ENCODE data around the gene URI1. TPM values are rescaled to one million over a fixed set of nuclear protein-coding genes. Genes with fewer than 3 reads are reported as not detected.
"Not testable (repeated sequence)": the region's sequence is repeated elsewhere in the genome, so short reads cannot be mapped to it uniquely, and the experiment has no call there.

URI1 gene
- total and polyA plus RNA-seq, 3 experiments from 2014 or later, result 35.6 to 76.9 (median 71.6) TPM

DNA sequence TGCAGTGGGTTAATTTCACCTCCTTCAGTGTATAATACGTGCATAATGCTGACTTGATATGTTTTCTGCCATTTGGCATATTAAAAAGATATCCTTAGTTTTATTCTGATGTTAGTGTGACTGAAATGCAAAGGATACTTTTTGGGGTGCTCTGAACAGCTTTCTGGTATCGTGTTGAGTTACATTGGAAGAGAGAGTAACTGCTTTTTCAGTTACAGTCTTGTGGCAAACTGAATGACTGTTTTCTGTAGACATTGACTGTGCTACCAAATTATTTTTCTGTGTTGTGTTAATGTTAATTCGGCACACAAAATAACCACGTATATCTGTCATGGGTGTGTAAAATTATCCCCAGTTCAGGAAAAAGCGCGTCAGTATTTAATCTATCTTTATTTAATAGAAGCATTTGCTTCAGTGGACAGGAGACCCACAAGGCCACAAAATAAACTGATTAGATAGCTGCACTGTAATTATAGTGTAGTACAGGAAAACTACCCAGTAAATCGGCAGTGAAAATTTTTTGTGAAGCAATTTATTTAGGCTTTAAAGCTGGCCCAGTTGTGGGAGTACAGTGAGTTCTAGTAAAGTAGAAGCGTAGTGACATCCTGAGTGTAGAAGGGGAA lies 2.5 kb downstream of the URI1 start:
- H3K27me3 Mint-ChIP-seq, result peaks cover 0 to 6% of the 10 kb centered on the region in 2 donors
- CTCF ChIA-PET, result no interaction called here

DNA sequence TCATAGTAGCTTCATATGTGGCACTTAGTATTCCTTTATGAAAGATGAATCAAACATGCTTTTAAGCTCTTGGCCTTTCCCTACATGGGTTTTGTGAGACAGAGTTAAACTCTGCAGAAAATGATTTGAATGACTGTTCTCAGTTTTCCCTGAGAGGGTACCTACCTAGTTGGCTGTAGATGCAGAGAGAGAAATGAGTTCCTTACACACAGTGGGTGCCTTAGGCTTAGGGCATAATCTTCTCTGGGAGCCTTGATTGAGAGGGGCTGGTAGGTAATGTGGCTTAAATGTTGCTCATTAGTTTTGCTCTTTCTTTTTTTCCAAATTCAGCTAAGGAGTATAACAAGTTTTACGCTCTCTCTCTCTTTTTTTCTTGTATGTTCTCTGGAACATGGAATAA lies 3.0 kb downstream of the URI1 start:
- no peaks in the 10 kb centered on the region for H3K27me3 ChIP-seq (ENCODE audit: insufficient read depth, low read length, poor library complexity, severe bottlenecking)
- H3K4me3 ChIP-seq (ENCODE audit: low read length), result peak overlapping the region; percentile 33
- H3K9me3 ChIP-seq (ENCODE audit: low read length), result no peaks in the 10 kb centered on the region
- H3K4me3 Mint-ChIP-seq, result peak overlapping the region; percentile 52 to 94 (median 56)
- no peaks in the 10 kb centered on the region for H3K36me3 ChIP-seq (ENCODE audit: insufficient read depth, low read length)
- DNase-seq, result no peak
- no peaks in the 10 kb centered on the region for H3K9me3 Mint-ChIP-seq
- no peak overlapping the region for H3K27ac ChIP-seq (ENCODE audit: low read depth, low read length)
- H3K36me3 Mint-ChIP-seq, result peaks cover 0 to 13% (median under 1%) of the 10 kb centered on the region in 3 donors
- ChIA-PET POLR2A (no interaction called here), CTCF (no interaction called here)
- peak overlapping the region; percentile 37 to 89 (median 72) for H3K27ac Mint-ChIP-seq
- H3K4me1 Mint-ChIP-seq, result peaks cover 60 to 78% (median 74%) of the 10 kb centered on the region in 3 donors
- H3K27me3 Mint-ChIP-seq, result peaks cover 0 to under 1% of the 10 kb centered on the region in 2 donors
- H3K4me1 ChIP-seq (ENCODE audit: insufficient read depth, low read length), result peaks cover 53% of the 10 kb centered on the region

More for the DNA sequence above, 2.5 kb downstream of the URI1 start:
- H3K4me1 Mint-ChIP-seq, result peaks cover 57 to 73% (median 71%) of the 10 kb centered on the region in 3 donors
- Histone ChIP-seq H3K27me3 (ENCODE audit: insufficient read depth, low read length, poor library complexity, severe bottlenecking) (no peaks in the 10 kb centered on the region), H3K4me1 (ENCODE audit: insufficient read depth, low read length) (peaks cover 53% of the 10 kb centered on the region), H3K27ac (ENCODE audit: low read depth, low read length) (no peak overlapping the region), H3K4me3 (ENCODE audit: low read length) (peak overlapping the region; percentile 27), H3K9me3 (ENCODE audit: low read length) (no peaks in the 10 kb centered on the region), H3K36me3 (ENCODE audit: insufficient read depth, low read length) (no peaks in the 10 kb centered on the region)
- peak overlapping the region; percentile 52 to 94 (median 57) for H3K4me3 Mint-ChIP-seq
- H3K36me3 Mint-ChIP-seq, result peaks cover 0 to 13% (median 6%) of the 10 kb centered on the region in 3 donors
- POLR2A ChIA-PET, result no interaction called here
- no peak for DNase-seq
- peak overlapping the region; percentile 37 to 84 (median 60) for H3K27ac Mint-ChIP-seq
- peaks cover 0 to 2% (median 0%) of the 10 kb centered on the region in 5 donors for H3K9me3 Mint-ChIP-seq

DNA sequence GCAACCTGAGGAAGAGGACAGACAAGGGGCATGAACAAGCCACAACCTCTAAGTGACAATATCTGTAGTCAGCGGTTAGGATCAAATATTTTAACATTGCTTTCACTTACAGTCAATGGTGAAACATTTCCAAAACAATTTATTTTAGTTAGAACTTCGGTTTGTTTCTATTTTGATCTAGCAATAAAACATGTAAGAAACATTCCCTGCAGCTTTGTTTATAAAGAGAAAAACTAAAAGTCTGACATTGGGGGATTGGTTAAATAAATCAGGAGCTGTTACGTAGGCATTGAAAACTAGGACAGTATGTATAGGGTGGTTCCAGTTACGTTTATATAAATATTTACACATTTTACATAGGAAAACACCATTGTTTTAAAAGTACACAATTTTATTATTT lies 3.4 kb downstream of the URI1 start:
- ChIA-PET CTCF (no interaction called here), POLR2A (no interaction called here)
- H3K36me3 ChIP-seq (ENCODE audit: insufficient read depth, low read length), result no peaks in the 10 kb centered on the region
- H3K9me3 Mint-ChIP-seq, result no peaks in the 10 kb centered on the region
- no peak for DNase-seq
- H3K27me3 Mint-ChIP-seq, result no peaks in the 10 kb centered on the region
- no peaks in the 10 kb centered on the region for H3K27me3 ChIP-seq (ENCODE audit: insufficient read depth, low read length, poor library complexity, severe bottlenecking)
- H3K4me1 ChIP-seq (ENCODE audit: insufficient read depth, low read length), result peaks cover 56% of the 10 kb centered on the region
- no peak overlapping the region for H3K27ac ChIP-seq (ENCODE audit: low read depth, low read length)
- no peak overlapping the region for H3K4me3 ChIP-seq (ENCODE audit: low read length)
- peaks cover 0 to 16% (median 0%) of the 10 kb centered on the region in 3 donors for H3K36me3 Mint-ChIP-seq
- H3K4me1 Mint-ChIP-seq, result peaks cover 64 to 82% (median 79%) of the 10 kb centered on the region in 3 donors
- H3K4me3 Mint-ChIP-seq, result peak overlapping the region; percentile 14 to 94 (median 56)
- H3K9me3 ChIP-seq (ENCODE audit: low read length), result no peaks in the 10 kb centered on the region
- H3K27ac Mint-ChIP-seq, result peak overlapping the region in 7 of 8 donors; percentile 21 to 89 (median 77)

DNA sequence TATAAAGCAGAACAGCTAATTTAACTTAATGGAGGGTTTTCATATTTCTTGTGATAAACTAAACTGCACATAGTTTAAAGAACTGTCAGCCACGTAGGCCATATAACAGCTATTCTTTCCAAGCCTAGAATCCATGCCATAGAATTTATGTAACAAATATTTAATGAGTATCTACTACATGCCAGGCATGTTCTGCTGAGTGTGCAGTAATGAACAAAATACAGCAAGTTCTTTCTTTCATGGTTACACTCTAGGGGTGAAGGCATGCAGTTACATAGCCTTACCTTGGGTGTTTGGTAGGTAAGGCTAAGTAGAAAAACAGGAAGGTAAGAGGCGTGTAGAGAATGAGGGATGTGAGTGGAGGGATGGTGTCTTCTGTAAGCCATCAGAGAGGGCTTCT lies 4.6 kb downstream of the URI1 start:
- DNase-seq, result no peak
- Histone ChIP-seq H3K27me3 (ENCODE audit: insufficient read depth, low read length, poor library complexity, severe bottlenecking) (no peaks in the 10 kb centered on the region), H3K36me3 (ENCODE audit: insufficient read depth, low read length) (no peaks in the 10 kb centered on the region), H3K4me1 (ENCODE audit: insufficient read depth, low read length) (peaks cover 55% of the 10 kb centered on the region), H3K4me3 (ENCODE audit: low read length) (no peak overlapping the region), H3K27ac (ENCODE audit: low read depth, low read length) (no peak overlapping the region), H3K9me3 (ENCODE audit: low read length) (no peaks in the 10 kb centered on the region)
- Mint-ChIP-seq H3K4me1 (peaks cover 65 to 85% (median 82%) of the 10 kb centered on the region in 3 donors), H3K27me3 (no peaks in the 10 kb centered on the region), H3K36me3 (peaks cover 0 to 20% (median 0%) of the 10 kb centered on the region in 3 donors), H3K9me3 (no peaks in the 10 kb centered on the region), H3K27ac (peak overlapping the region in 6 of 8 donors; percentile 1 to 69 (median 40)), H3K4me3 (peak overlapping the region in 6 of 7 donors; percentile 4 to 21 (median 12))
- CTCF ChIA-PET, result no interaction called here
- POLR2A ChIA-PET, result no interaction called here

DNA sequence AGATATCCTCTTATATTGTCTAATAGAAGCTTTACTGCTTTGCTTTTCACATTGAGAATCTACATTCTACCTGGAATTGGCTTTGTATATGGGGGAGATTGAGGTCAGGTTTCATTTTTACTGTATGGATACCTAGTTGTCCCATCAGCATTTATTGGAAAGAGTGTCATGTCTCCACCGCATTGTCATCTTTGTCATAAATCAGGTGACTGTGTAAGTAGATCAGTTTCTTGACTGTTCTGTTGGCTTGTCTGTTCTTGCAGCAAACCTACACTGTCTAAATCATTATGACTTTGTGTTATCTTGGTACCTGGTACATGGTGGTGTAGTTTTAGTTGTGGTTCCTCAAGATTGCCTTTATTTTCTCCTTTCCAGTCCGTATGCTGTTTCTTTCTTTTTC lies 5.8 kb downstream of the URI1 start:
- peak overlapping the region in 7 of 8 donors; percentile 13 to 70 (median 58) for H3K27ac Mint-ChIP-seq
- H3K9me3 Mint-ChIP-seq, result no peaks in the 10 kb centered on the region
- H3K27me3 ChIP-seq (ENCODE audit: insufficient read depth, low read length, poor library complexity, severe bottlenecking), result no peaks in the 10 kb centered on the region
- no peaks in the 10 kb centered on the region for H3K27me3 Mint-ChIP-seq
- H3K27ac ChIP-seq (ENCODE audit: low read depth, low read length), result no peak overlapping the region
- H3K4me3 ChIP-seq (ENCODE audit: low read length), result no peak overlapping the region
- peaks cover 0 to 16% (median 0%) of the 10 kb centered on the region in 3 donors for H3K36me3 Mint-ChIP-seq
- DNase-seq, result no peak
- peaks cover 74 to 91% (median 89%) of the 10 kb centered on the region in 3 donors for H3K4me1 Mint-ChIP-seq
- H3K36me3 ChIP-seq (ENCODE audit: insufficient read depth, low read length), result no peaks in the 10 kb centered on the region
- no peaks in the 10 kb centered on the region for H3K9me3 ChIP-seq (ENCODE audit: low read length)
- H3K4me3 Mint-ChIP-seq, result peak overlapping the region in 5 of 7 donors; percentile 4 to 33 (median 17)
- ChIA-PET POLR2A (no interaction called here), CTCF (no interaction called here)
- H3K4me1 ChIP-seq (ENCODE audit: insufficient read depth, low read length), result peaks cover 60% of the 10 kb centered on the region

DNA sequence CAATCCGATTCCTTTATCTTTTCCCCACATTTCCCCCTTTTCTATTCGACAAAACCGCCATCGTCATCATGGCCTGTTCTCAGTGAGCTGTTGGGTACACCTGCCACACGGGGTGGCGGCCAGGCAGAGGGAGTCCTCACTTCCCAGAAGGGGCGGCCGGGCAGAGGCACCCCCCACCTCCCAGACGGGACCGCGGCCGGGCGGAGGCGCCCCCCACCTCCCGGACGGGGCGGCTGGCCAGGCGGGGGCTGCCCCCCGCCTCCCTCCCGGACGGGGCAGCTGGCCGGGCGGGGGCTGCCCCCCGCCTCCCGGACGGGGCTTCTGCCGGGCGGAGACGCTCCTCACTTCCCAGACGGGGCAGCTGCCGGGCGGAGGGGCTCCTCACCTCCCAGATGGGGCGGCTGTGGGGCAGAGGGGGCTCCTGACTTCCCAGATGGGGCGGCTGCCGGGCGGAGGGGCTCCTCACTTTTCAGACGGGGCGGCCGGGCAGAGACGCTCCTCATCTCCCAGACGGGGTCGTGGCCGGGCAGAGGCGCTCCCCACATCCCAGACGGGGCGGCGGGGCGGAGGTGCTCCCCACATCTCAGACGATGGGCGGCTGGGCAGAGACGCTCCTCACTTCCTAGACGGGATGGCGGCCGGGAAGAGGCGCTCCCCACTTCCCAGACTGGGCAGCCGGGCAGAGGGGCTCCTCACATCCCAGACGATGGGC lies 6.9 kb downstream of the URI1 start:
- H3K27ac ChIP-seq (ENCODE audit: low read depth, low read length); H3K9me3 Mint-ChIP-seq; H3K4me3 Mint-ChIP-seq; H3K4me3 ChIP-seq (ENCODE audit: low read length); H3K36me3 ChIP-seq (ENCODE audit: insufficient read depth, low read length); CTCF ChIA-PET; POLR2A ChIA-PET; H3K27me3 Mint-ChIP-seq; H3K9me3 ChIP-seq (ENCODE audit: low read length); DNase-seq; H3K27me3 ChIP-seq (ENCODE audit: insufficient read depth, low read length, poor library complexity, severe bottlenecking): not testable (repeated sequence)
- H3K27ac Mint-ChIP-seq, result peak overlapping the region in 2 of 8 donors; percentile 7 to 43
- peaks cover 59% of the 10 kb centered on the region for H3K4me1 ChIP-seq (ENCODE audit: insufficient read depth, low read length)
- peaks cover 0 to 15% (median 0%) of the 10 kb centered on the region in 3 donors for H3K36me3 Mint-ChIP-seq
- H3K4me1 Mint-ChIP-seq, result peaks cover 72 to 90% (median 88%) of the 10 kb centered on the region in 3 donors

DNA sequence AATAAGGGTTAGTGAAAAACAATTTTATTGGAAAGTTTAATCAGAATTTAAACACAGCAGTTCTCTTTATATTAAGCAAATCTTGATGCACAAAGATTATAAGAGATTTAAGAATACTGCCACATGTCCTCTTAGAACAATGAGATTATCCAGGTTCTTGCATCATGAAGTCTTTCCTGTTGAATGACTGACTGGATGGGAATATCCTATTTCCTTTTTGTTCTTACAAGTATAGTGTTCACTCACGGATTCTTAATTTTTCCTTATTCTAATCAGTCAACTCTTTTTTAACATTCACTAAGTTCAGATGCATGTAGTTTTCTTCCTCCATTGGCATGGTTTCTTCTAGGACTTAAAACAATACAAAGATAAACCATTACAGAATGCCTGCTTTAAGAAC lies 10.1 kb downstream of the URI1 start:
- H3K27me3 ChIP-seq (ENCODE audit: insufficient read depth, low read length, poor library complexity, severe bottlenecking), result no peaks in the 10 kb centered on the region
- Mint-ChIP-seq H3K4me3 (no peak overlapping the region), H3K9me3 (no peaks in the 10 kb centered on the region), H3K36me3 (peaks cover 0 to 21% (median 3%) of the 10 kb centered on the region in 3 donors), H3K4me1 (peaks cover 55 to 85% (median 83%) of the 10 kb centered on the region in 3 donors), H3K27me3 (no peaks in the 10 kb centered on the region), H3K27ac (peak overlapping the region in 3 of 8 donors; percentile 1 to 32 (median 24))
- H3K36me3 ChIP-seq (ENCODE audit: insufficient read depth, low read length), result no peaks in the 10 kb centered on the region
- no peaks in the 10 kb centered on the region for H3K9me3 ChIP-seq (ENCODE audit: low read length)
- H3K27ac ChIP-seq (ENCODE audit: low read depth, low read length), result no peak overlapping the region
- ChIA-PET CTCF (no interaction called here), POLR2A (no interaction called here)
- H3K4me3 ChIP-seq (ENCODE audit: low read length), result no peak overlapping the region
- H3K4me1 ChIP-seq (ENCODE audit: insufficient read depth, low read length), result peaks cover 29% of the 10 kb centered on the region
- DNase-seq, result no peak

DNA sequence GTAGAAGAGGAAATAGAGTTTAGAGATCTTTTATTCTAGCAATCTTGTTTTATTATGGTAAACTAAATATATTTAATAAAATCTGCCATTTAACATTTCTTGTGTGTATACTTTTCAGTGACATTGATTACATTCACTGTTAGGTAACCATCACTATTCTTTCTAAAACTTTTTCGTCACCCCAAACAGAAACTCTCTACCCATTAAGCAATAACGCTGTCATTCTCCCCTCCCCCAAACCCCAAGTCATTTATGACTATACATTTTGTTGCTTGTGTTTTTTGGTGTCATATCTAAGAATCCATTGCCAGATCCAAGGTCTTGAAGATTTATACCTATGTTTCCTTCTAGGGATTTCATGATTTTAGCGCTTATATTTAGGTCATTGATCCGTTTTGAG lies 10.6 kb downstream of the URI1 start:
- DNase-seq, result no peak
- ChIA-PET POLR2A (no interaction called here), CTCF (no interaction called here)
- no peak overlapping the region for H3K4me3 ChIP-seq (ENCODE audit: low read length)
- H3K27ac Mint-ChIP-seq, result peak overlapping the region in 4 of 8 donors; percentile 1 to 7 (median 4)
- H3K27ac ChIP-seq (ENCODE audit: low read depth, low read length), result no peak overlapping the region
- H3K27me3 ChIP-seq (ENCODE audit: insufficient read depth, low read length, poor library complexity, severe bottlenecking), result no peaks in the 10 kb centered on the region
- H3K4me3 Mint-ChIP-seq, result no peak overlapping the region
- H3K36me3 Mint-ChIP-seq, result peaks cover 0 to 24% (median 6%) of the 10 kb centered on the region in 3 donors
- no peaks in the 10 kb centered on the region for H3K27me3 Mint-ChIP-seq
- H3K4me1 ChIP-seq (ENCODE audit: insufficient read depth, low read length), result peaks cover 27% of the 10 kb centered on the region
- no peaks in the 10 kb centered on the region for H3K9me3 Mint-ChIP-seq
- H3K36me3 ChIP-seq (ENCODE audit: insufficient read depth, low read length), result no peaks in the 10 kb centered on the region
- peaks cover 54 to 85% (median 83%) of the 10 kb centered on the region in 3 donors for H3K4me1 Mint-ChIP-seq
- no peaks in the 10 kb centered on the region for H3K9me3 ChIP-seq (ENCODE audit: low read length)
